Fibroblast of mammary gland (primary cell): ENCODE data around the gene PTPRK.

Source experiments
- DNase-seq: peaks from one replicate; pipeline ENCODE4 v3.0.0-alpha.2; 2010; ENCODE audit warnings: low read depth
- H3K4me3 ChIP-seq: 2 replicates; pipeline ENCODE4 v1.5.1; 2011; ENCODE audit warnings: low read depth, mild to moderate bottlenecking, low read length, moderate library complexity; ENCODE audit not compliant: control insufficient read depth
- TF ChIP-seq, protein P1 (sequence below): conservative IDR thresholded peaks from 2 replicates; pipeline ENCODE4 v1.5.1; 2011; ENCODE audit warnings: low read depth, low read length, inconsistent platforms; ENCODE audit not compliant: control insufficient read depth, insufficient read depth

Gene PTPRK

GRCh38 chr6:128152551-128152950, 367.8 kb downstream of the PTPRK start:
- DNase-seq, result no peak
- TF ChIP-seq, protein P1, sequence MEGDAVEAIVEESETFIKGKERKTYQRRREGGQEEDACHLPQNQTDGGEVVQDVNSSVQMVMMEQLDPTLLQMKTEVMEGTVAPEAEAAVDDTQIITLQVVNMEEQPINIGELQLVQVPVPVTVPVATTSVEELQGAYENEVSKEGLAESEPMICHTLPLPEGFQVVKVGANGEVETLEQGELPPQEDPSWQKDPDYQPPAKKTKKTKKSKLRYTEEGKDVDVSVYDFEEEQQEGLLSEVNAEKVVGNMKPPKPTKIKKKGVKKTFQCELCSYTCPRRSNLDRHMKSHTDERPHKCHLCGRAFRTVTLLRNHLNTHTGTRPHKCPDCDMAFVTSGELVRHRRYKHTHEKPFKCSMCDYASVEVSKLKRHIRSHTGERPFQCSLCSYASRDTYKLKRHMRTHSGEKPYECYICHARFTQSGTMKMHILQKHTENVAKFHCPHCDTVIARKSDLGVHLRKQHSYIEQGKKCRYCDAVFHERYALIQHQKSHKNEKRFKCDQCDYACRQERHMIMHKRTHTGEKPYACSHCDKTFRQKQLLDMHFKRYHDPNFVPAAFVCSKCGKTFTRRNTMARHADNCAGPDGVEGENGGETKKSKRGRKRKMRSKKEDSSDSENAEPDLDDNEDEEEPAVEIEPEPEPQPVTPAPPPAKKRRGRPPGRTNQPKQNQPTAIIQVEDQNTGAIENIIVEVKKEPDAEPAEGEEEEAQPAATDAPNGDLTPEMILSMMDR, result no peak

GRCh38 chr6:128150376-128150775, 370.0 kb downstream of the PTPRK start:
- no peak for DNase-seq
- no peak overlapping the region for H3K4me3 ChIP-seq
- TF ChIP-seq, protein P1, result no peak

More at GRCh38 chr6:128152551-128152950, 367.8 kb downstream of the PTPRK start:
- no peak overlapping the region for H3K4me3 ChIP-seq

DNA sequence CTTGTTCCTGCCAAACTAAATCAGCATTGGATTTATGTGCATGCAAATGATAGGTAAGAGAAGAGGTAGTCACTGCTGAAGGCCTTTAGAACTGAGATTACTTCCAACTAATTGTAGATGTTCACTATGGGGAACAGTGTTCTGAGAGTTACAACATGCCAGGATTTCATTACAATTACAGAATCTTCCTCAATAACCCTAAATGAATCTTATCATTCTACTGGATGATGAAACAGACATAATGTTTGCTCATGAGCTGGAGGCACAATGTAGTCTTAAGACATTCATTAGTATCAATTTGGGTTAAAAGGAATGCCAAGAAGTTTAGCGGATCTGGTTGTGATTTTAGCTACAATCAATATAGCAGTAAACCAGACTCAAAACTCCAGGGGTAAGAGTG, 370.6 kb downstream of the PTPRK start:
- DNase-seq, result peak; percentile 10

GRCh38 chr6:128144320-128144719, 376.1 kb downstream of the PTPRK start:
- TF ChIP-seq, protein P1, result no peak
- H3K4me3 ChIP-seq, result no peak overlapping the region
- DNase-seq, result no peak

More for the DNA sequence above, 370.6 kb downstream of the PTPRK start:
- TF ChIP-seq, protein P1, result no peak
- no peak overlapping the region for H3K4me3 ChIP-seq

DNA sequence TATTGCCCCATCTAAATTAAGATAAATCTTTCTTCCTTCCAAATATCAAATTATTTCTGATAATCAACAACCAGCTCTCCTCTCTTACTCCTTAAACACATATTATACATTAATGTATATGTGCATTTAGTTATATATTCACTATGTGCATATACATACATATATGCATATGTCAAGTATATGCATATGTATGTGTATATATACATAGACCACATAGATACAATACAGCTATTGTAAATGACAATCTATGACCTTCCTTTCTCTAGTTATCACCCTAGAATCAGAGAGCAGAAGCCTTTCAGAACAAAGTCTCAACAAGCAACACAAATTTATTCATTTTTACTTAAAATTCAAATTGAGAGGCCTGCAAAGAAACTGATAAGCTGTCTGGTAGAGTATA, 378.5 kb downstream of the PTPRK start:
- TF ChIP-seq, protein P1, result no peak
- no peak for DNase-seq
- H3K4me3 ChIP-seq, result no peak overlapping the region

- H3K4me3 ChIP-seq, result no peak overlapping the region
- DNase-seq, result peak; percentile 64
- TF ChIP-seq, protein P1, result no peak
These were observed 380.9 kb downstream of the PTPRK start for GRCh38 chr6:128139519-128139918.

- no peak overlapping the region for H3K4me3 ChIP-seq
- DNase-seq, result no peak
- TF ChIP-seq, protein P1, result no peak
These were observed 381.7 kb downstream of the PTPRK start for GRCh38 chr6:128138694-128139093.
